Spleen (tissue), 11 donors: ENCODE results near the gene EZR. TPM values are rescaled to one million over a fixed set of nuclear protein-coding genes. Genes with fewer than 3 reads are reported as not detected.
"Not testable (repeated sequence)": the region's sequence is repeated elsewhere in the genome, so short reads cannot be mapped to it uniquely, and the experiment has no call there.

Source experiments
- DNase-seq: peaks from one replicate; pipeline ENCODE4 v3.0.0-alpha.2; 2020
- H3K27ac ChIP-seq, 8 donors: fragments of 200-600 bp; sonication (generic) in 7 of 8; 1 replicate in 4 of 8; 2 replicates in 4 of 8; pipeline versions ENCODE4 v1.5.0 to v1.8.0; 2016 to 2021; ENCODE audit warnings: inconsistent platforms in 4 of 8, mild to moderate bottlenecking in 4 of 8, moderate library complexity in 1 of 8
- H3K27me3 ChIP-seq, 7 donors: fragments of 200-600 bp; sonication (generic) in 6 of 7; replicated peaks in 1 of 7; 1 replicate in 4 of 7; 2 replicates in 3 of 7; pipeline versions ENCODE4 v1.5.0 to v1.8.0; 2016 to 2021; ENCODE audit warnings: inconsistent platforms in 3 of 7, mild to moderate bottlenecking in 1 of 7
- H3K36me3 ChIP-seq, 6 donors: fragments of 200-600 bp; sonication (generic) in 5 of 6; 1 replicate in 4 of 6; 2 replicates in 2 of 6; pipeline versions ENCODE4 v1.5.0 to v1.8.0; 2016 to 2021; ENCODE audit warnings: inconsistent platforms in 2 of 6
- H3K4me1 ChIP-seq, 6 donors: fragments of 200-600 bp; sonication (generic) in 5 of 6; 1 replicate in 3 of 6; 2 replicates in 3 of 6; pipeline versions ENCODE4 v1.5.0 to v1.8.0; 2016 to 2021; ENCODE audit warnings: inconsistent platforms in 3 of 6
- H3K4me3 ChIP-seq, 8 donors: fragments of 200-600 bp; sonication (generic) in 7 of 8; 1 replicate in 4 of 8; 2 replicates in 4 of 8; pipeline versions ENCODE4 v1.5.0 to v1.8.0; 2016 to 2021; ENCODE audit warnings: inconsistent platforms in 4 of 8, mild to moderate bottlenecking in 4 of 8, moderate library complexity in 2 of 8
- H3K9me3 ChIP-seq, 8 donors: fragments of 200-600 bp; sonication (generic) in 7 of 8; 1 replicate in 4 of 8; 2 replicates in 4 of 8; pipeline versions ENCODE4 v1.5.0 to v1.8.0; 2016 to 2021; ENCODE audit warnings: inconsistent platforms in 4 of 8
- POLR2A ChIP-seq, 3 donors: fragments of 450-650 bp; IDR thresholded peaks; one replicate each; pipeline ENCODE4 v1.5.1; 2017; ENCODE audit warnings: antibody characterized with exemption in 3 of 3, mild to moderate bottlenecking in 1 of 3
- POLR2AphosphoS5 ChIP-seq, 3 donors: sonication (generic); formaldehyde crosslinking; IDR thresholded peaks; one replicate each; pipeline ENCODE4 v1.5.1; 2017; ENCODE audit warnings: antibody characterized with exemption in 3 of 3
- WGBS, 5 donors: extraction: QIAGEN DNeasy Blood & Tissue Kit in 3 of 5; methylation state at CpG; one replicate each; pipeline versions ENCODE4 v1.1.5 to v1.1.7; 2013 to 2018; 5-methylcytosine and 5-hydroxymethylcytosine counted together
- intact Hi-C: fragments of 100-400 bp; cut with DNase I; formaldehyde crosslinking; loops from one replicate; pipeline ENCODE4 v1.15.0; 2023; ENCODE audit warnings: low total_unique reads
- polyA plus RNA-seq, 3 donors: library from polyadenylated mRNA; stranded (reverse); fragments of 200-250 nt; gene quantifications; one replicate each; pipeline ENCODE4 v1.2.1, GENCODE V29; 2013
- total RNA-seq, 7 donors: library from RNA; depleted of rRNA in 3 of 7; stranded (reverse); fragments of >200 nt in 3 of 7; fragmentation: NEBNext Ultra II Directional in 4 of 7; extraction: Animal tissue kit (Norgen Biotek cat#: 25700) in 4 of 7; gene quantifications; one replicate each; pipeline versions ENCODE4 v1.1.0 to v1.2.1, GENCODE V29; 2016 to 2021
- TF ChIP-seq, protein P1 (sequence below), 11 experiments: fragments of 200-600 bp in 7 of 11; fragments of 450-650 bp in 4 of 11; sonication (generic) in 4 of 11; IDR thresholded peaks in 8 of 11; conservative IDR thresholded peaks in 3 of 11; 1 replicate in 7 of 11; 2 replicates in 4 of 11; pipeline versions ENCODE4 v1.4.0 to v1.8.0; 2016 to 2021; ENCODE audit warnings: antibody characterized with exemption in 11 of 11, inconsistent platforms in 4 of 11, mild to moderate bottlenecking in 1 of 11
- donor health status: healthy with polysubstance abuse.
- donor health status: DM: no; HTN: no; CAD: no; lungs with moderate emphysema.
- donor health status: DM: no; HTN: no; CAD: no.
- donor health status: Bipolar disorder and iron deficiency.
- donor health status: healthy.
- donor health status: DM: no; HTN: no; CAD: no.
- donor health status: DM: yes; HTN: yes; CAD: no.

EZR gene
- total and polyA plus RNA-seq, 10 donors: 78.0 to 153 (median 114) TPM

DNA sequence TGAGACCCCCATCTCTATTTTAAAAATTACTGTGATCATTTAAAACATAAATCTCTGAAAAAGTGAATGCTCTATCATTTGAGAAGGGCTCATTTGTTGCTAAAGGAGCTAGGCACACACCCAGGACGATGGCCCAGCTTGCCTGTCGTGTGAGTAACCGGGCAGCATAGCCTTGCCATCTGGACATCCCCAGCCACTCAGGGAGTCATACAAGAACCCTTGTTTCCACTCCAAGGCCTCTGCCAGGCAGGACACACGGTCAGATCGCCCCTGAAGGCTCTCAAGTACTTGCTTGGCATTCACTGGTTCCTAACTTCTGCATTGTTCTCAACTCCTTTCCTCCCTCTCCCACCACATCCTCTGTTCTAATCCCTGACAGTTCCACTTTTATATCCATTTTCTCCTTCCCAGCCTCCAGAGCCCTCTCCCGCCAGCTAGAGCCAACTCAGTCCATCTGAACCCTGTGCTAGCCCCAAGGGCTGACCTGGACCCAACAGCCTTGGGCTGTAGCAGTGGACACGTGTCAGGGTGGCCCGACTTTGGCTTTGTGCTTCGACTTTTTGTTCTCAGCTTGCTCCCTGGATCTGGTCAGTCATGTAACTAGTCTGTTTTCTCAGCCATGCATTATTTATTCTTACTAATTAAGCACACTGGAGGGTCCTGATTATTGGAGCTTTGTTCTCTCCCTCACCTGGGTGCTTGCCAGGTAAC is 15.7 kb upstream of the EZR start:
- no peaks in the 10 kb centered on the region for H3K36me3 ChIP-seq
- DNase-seq: peak; percentile 43
- WGBS, 5 donors: 82 to 90% (median 85%) methylated on average over 9 of the region's 9 CpGs
- intact Hi-C loops: no loop called here
- peaks cover 0 to 12% (median 0%) of the 10 kb centered on the region in 6 donors for H3K4me1 ChIP-seq
- no peak overlapping the region for H3K4me3 ChIP-seq
- H3K27ac ChIP-seq: no peak overlapping the region
- H3K27me3 ChIP-seq: no peaks in the 10 kb centered on the region
- TF ChIP-seq POLR2AphosphoS5 (IDR thresholded peaks at IDR 0.05): no peak
- TF ChIP-seq POLR2A (IDR thresholded peaks at IDR 0.05): no peak
- H3K9me3 ChIP-seq: no peaks in the 10 kb centered on the region

DNA sequence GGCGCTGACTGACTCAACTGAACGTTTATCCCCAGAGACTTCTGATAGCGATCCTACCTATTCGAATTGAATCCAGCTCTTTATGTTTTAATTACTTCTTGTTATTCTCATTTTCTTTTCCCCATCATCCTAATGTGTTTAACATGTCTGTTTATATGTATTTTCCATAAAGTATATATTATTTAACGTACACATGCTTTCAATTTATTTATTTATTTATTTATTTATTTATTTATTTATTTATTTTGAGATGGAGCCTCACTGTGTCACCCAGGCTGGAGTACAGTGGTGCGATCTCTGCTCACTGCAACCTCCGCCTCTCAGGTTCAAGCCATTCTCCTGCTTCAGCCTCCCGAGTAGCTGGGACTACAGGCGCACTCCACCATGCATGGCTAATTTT is 13.6 kb upstream of the EZR start:
- 92 to 94% (median 93%) methylated on average over 9 of the region's 9 CpGs for WGBS, 5 donors
- intact Hi-C loops: not testable (repeated sequence)

DNA sequence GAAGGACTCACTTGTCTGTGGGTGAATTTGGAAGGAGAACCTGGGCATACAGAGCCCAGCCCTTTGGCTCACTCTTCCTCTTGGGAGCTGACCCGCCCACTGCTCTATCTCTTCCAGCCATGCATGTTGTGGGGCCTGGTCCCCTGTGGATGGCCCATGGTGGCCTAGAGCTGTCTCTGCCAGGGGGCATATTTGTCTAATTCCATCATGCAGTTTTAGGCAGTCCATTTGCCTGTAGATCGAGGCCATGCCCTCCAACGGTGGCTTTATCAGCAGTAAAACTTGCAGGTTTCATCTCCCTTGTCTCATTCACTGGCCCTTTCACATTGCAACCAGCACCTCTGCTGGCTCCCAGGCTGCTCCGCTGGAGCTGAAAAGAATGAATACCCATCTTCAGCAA is 12.9 kb upstream of the EZR start:
- H3K27ac ChIP-seq: no peak overlapping the region
- no peak for TF ChIP-seq POLR2A (IDR thresholded peaks at IDR 0.05)
- no peak for TF ChIP-seq POLR2AphosphoS5 (IDR thresholded peaks at IDR 0.05)
- TF ChIP-seq, protein P1, sequence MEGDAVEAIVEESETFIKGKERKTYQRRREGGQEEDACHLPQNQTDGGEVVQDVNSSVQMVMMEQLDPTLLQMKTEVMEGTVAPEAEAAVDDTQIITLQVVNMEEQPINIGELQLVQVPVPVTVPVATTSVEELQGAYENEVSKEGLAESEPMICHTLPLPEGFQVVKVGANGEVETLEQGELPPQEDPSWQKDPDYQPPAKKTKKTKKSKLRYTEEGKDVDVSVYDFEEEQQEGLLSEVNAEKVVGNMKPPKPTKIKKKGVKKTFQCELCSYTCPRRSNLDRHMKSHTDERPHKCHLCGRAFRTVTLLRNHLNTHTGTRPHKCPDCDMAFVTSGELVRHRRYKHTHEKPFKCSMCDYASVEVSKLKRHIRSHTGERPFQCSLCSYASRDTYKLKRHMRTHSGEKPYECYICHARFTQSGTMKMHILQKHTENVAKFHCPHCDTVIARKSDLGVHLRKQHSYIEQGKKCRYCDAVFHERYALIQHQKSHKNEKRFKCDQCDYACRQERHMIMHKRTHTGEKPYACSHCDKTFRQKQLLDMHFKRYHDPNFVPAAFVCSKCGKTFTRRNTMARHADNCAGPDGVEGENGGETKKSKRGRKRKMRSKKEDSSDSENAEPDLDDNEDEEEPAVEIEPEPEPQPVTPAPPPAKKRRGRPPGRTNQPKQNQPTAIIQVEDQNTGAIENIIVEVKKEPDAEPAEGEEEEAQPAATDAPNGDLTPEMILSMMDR (IDR thresholded peaks at IDR 0.05 in 8 of 11, conservative IDR thresholded peaks at IDR 0.05 in 3 of 11): no peak
- intact Hi-C loops: no loop called here
- H3K4me1 ChIP-seq: peaks cover 0 to 21% (median 7%) of the 10 kb centered on the region in 6 donors
- H3K27me3 ChIP-seq: no peaks in the 10 kb centered on the region
- H3K4me3 ChIP-seq: no peak overlapping the region
- H3K9me3 ChIP-seq: no peaks in the 10 kb centered on the region
- no peak for DNase-seq
- WGBS, 5 donors: 89 to 96% (median 93%) methylated on average over 4 of the region's 4 CpGs
- H3K36me3 ChIP-seq: no peaks in the 10 kb centered on the region

More for the DNA sequence above, 13.6 kb upstream of the EZR start:
- not testable (repeated sequence) for H3K27me3 ChIP-seq, DNase-seq, H3K36me3 ChIP-seq, H3K27ac ChIP-seq, H3K4me3 ChIP-seq, H3K9me3 ChIP-seq
- H3K4me1 ChIP-seq: peaks cover 0 to 16% (median under 1%) of the 10 kb centered on the region in 6 donors

DNA sequence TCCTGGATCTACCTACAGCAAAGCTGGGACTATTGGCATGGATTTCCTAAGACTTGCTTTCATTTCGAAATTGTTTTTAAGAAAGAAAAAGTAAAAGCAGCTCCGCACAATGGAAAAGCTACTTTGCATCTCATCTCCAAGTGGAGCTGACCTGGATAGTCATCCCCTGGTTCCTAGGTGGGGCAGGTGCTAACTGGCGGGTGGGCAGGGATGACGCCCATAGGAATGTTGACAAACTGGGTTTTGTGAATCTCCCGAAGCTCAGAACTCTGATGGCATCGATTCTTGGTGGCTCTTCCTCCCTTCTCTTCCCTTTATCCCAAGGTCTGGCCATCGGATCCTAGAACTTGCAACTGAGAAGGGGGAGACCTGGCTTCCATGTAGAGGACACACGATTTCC is 12.4 kb upstream of the EZR start:
- no peaks in the 10 kb centered on the region for H3K36me3 ChIP-seq
- no peak overlapping the region for H3K27ac ChIP-seq
- H3K27me3 ChIP-seq: no peaks in the 10 kb centered on the region
- H3K4me1 ChIP-seq: peaks cover 0 to 22% (median 11%) of the 10 kb centered on the region in 6 donors
- TF ChIP-seq, protein P1 (IDR thresholded peaks at IDR 0.05 in 8 of 11, conservative IDR thresholded peaks at IDR 0.05 in 3 of 11): no peak
- no peak for TF ChIP-seq POLR2AphosphoS5 (IDR thresholded peaks at IDR 0.05)
- no peaks in the 10 kb centered on the region for H3K9me3 ChIP-seq
- 91 to 96% (median 92%) methylated on average over 8 of the region's 8 CpGs for WGBS, 5 donors
- intact Hi-C loops: no loop called here
- no peak overlapping the region for H3K4me3 ChIP-seq
- DNase-seq: no peak

DNA sequence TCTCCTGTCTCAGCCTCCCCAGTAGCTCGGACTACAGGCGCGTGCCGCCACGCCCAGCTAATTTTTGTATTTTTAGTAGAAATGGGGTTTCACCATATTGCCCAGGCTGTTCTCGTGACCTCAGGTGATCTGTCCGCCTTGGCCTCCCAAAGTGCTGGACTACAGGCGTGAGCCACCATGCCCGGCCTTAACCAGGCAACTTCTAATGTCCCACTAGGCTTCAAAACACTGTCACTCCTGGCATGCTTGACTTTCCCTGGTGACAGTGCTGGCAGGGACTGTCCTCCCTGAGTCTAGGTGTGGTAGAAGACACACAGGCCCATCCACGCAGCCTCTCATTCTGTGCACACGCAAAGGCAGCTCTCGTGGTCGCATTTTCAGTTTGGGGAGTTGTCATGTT is 11.6 kb upstream of the EZR start:
- TF ChIP-seq POLR2A (IDR thresholded peaks at IDR 0.05) (no peak), POLR2AphosphoS5 (IDR thresholded peaks at IDR 0.05) (no peak)
- TF ChIP-seq, protein P1 (IDR thresholded peaks at IDR 0.05 in 8 of 11, conservative IDR thresholded peaks at IDR 0.05 in 3 of 11): no peak
- Histone ChIP-seq H3K4me3 (no peak overlapping the region), H3K27ac (no peak overlapping the region), H3K4me1 (peaks cover 0 to 27% (median 11%) of the 10 kb centered on the region in 6 donors), H3K27me3 (no peaks in the 10 kb centered on the region), H3K9me3 (no peaks in the 10 kb centered on the region), H3K36me3 (no peaks in the 10 kb centered on the region)
- no peak for DNase-seq
- 94 to 97% (median 96%) methylated on average over 13 of the region's 13 CpGs for WGBS, 5 donors
- intact Hi-C loops: no loop called here
